K562 (cell line): ENCODE results near the gene XYLB.

ENCODE experiments used
- CEBPB ChIP-seq: fragments of 450-650 bp; IDR thresholded peaks from 2 replicates; pipeline ENCODE4 v1.6.1; 2016; ENCODE audit warnings: missing genetic modification characterization, missing compliant biosample characterization
- MEF2A ChIP-seq: IDR thresholded peaks from 2 replicates; pipeline ENCODE4 v1.6.1; 2011; ENCODE audit warnings: low read depth, mild to moderate bottlenecking, low read length, moderate library complexity; ENCODE audit not compliant: control insufficient read depth
- POLR2A ChIP-seq: fragments of 450-650 bp; conservative IDR thresholded peaks from 2 replicates; pipeline ENCODE4 v1.6.1; 2016
- RBFOX2 ChIP-seq: fragments of 200-400 bp; formaldehyde crosslinking; IDR thresholded peaks from 2 replicates; pipeline ENCODE4 v1.6.1; 2017; ENCODE audit warnings: low read depth, mild to moderate bottlenecking, low read length, moderate library complexity
- SP2 ChIP-seq: IDR thresholded peaks from 2 replicates; pipeline ENCODE4 v1.6.1; 2011; ENCODE audit warnings: mild to moderate bottlenecking, low read depth, low read length, moderate library complexity; ENCODE audit not compliant: poor library complexity, severe bottlenecking; ENCODE audit errors: extremely low read depth

GRCh38 chr3:38313695-38314094, 32.9 kb upstream of the XYLB start:
- TF ChIP-seq MEF2A (no peak), CEBPB (tag) (no peak), SP2 (no peak), RBFOX2 (no peak), POLR2A (no peak)
